GM19395 (cell line): ENCODE data around the gene HSD11B1L.

ENCODE experiments used
- ATAC-seq: cut with Tn5 transposase; IDR thresholded peaks from one replicate; pipeline ENCODE4 v1.9.1; 2021; ENCODE audit warnings: mild to moderate bottlenecking, moderate library complexity; ENCODE audit not compliant: unreplicated experiment

Gene HSD11B1L

DNA sequence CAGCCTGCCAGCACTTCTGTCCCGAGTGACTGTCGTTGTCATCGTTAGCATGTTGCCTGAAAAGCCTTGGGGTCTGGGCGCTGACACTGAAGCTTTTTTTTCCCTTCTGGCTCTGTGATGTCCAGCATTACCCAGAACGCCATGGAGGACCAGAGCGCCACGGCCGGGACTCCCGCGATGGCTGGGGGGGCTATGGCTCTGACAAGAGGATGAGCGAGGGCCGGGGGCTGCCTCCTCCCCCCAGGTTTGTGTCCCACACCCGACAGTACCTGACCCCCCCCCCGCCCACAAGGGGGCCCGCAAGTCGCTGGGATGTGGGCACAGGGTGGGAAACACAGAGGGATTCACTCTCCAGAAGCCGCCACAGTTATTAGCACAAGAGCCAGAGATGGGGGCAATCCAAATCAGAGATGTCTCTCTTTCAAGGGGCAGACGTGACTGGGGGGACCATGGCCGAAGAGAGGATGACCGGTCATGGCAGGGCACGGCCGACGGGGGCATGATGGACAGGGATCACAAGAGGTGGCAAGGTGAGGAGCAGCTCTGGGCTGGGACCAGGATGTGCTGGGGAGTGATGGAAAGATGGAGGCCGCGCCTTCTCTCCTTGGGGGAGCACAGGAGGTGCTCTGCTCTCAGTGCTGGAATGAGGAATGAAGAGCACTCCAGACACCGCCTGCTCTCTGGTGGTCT lies 13.8 kb upstream of the HSD11B1L start:
- no peak for ATAC-seq

- no peak for ATAC-seq
Observed at GRCh38 chr19:5667751-5668271, 13.0 kb upstream of the HSD11B1L start.

GRCh38 chr19:5669212-5669611 lies 11.6 kb upstream of the HSD11B1L start:
- ATAC-seq = no peak

DNA sequence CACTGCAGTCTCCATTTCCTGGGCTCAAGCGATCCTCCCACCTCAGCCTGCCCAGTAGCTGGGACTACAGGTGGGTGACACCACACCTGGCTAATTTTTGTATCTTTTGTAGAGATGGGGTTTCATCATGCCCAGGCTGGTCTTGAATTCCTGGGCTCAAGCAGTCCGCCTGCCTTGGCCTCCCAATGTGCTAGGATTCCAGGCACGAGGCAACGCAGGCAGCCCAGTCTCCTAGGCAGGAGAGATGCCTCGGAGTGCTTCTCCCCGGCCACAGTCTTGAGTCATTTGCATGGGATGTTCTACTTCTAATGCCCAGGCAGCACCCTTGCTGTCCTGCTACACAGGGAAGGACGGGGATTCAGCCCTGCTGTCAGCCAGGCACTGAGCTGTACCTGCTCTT lies 9.2 kb upstream of the HSD11B1L start:
- no peak for ATAC-seq

- no peak for ATAC-seq
Observed at GRCh38 chr19:5672708-5673459, 7.9 kb upstream of the HSD11B1L start.

DNA sequence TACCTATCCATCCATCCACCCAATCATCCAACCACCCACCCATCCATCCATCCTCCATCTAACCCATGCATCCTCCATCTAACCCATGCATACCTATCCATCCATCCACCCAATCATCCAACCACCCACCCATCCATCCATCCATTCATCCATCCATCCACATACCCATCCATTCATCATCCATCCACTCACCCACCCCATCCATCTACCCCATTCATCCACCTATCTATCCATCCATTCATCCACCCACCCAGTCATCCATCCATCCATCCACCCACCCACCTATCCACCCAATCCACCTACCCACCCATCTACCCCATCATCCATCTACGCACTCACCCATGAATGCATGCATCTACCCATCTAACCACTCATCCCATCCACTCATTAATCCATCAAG lies 7.1 kb upstream of the HSD11B1L start:
- ATAC-seq = no peak

GRCh38 chr19:5674714-5675113 lies 6.1 kb upstream of the HSD11B1L start:
- no peak for ATAC-seq

GRCh38 chr19:5676105-5676771 lies 4.6 kb upstream of the HSD11B1L start:
- no peak for ATAC-seq

- ATAC-seq = no peak
Observed at GRCh38 chr19:5676772-5677105, 4.1 kb upstream of the HSD11B1L start.

- no peak for ATAC-seq
Observed at GRCh38 chr19:5677136-5677535, 3.7 kb upstream of the HSD11B1L start.

DNA sequence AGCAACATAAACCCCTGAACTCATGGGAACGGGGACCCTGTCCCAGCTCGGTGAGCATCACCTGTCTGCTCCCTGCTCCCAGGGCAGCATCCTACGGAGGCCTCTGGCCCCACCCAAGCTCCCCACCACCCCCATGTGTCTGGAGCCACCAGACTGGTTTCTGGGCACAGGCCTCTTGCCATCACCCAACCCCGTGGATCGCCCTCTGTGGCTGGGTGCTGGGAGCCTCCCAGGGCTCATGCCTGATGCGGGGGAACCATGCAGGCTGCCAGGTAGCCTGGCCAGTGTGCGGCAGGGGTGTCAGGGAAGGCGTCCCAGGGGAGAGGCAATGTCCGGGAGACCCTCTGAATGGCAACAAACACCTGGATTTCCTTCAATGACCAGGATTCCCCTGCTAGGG lies 3.2 kb upstream of the HSD11B1L start:
- no peak for ATAC-seq

DNA sequence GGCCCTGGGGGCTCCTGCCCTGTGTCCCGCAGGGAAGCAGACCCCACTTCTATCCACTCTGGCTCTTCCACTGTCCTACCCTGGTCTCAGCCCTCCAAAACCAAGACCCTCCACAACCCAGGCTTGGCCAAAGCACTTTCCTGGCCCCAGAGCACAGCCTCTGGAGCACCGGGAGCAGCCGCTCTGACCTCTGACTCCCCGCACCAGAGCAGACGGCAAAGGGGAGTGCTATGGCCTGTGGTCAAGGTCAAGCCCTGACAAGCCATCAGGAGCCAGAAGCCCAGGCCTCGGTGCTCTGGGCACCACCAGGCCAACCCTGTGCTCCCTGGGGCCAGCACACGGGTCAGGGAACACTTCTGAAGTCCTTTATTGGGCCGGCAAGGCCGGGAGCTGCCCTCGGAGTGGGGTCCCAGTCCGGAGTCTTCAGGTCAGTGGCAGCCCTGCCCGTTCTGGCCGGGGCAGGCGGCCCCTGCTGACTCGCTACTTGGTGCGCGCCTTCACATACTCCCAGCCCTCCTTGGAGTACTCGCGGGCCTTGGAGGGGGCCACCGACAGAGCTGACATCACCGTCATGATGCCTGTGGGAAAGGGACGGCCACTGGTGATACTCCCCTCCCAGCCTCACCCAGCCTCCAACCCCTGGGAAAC lies 2.6 kb upstream of the HSD11B1L start:
- no peak for ATAC-seq

DNA sequence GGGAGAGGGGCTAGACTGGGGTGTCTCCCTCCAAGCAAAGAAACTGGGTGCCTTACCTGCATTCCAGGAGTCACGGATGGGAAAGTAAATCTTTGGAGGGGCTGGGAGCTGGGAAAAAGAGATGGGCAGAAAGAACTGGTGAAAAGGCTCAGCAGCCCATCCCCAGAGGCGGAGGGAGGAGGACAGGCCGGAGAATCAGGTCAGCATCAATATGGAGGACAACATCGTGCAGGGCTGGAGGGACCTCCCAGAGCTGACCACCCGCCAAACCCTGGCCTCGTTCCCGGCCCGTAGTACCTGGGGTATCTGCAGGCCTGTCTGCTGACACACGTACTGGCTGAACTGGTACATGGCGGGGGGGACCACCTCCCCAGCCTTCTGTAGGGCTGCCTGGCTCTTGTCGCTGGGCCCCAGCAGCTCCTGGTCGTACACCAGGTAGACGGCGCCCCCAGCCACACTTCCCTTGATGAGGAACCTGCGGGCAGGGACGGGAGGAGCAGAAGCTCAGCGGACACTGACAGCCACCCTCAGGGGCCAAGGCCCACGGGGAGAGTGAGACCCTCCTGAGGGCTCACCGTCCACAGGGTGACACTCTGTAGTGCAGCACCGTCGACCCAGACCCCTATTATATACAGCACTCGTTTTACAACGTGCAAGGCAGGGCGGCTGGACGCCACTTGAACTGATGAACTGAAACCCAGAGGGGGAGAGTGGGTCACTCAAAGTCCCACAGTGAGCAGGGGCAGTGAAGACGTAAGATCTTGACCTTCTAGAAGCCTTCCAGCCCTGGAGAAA lies 1.3 kb upstream of the HSD11B1L start:
- no peak for ATAC-seq

DNA sequence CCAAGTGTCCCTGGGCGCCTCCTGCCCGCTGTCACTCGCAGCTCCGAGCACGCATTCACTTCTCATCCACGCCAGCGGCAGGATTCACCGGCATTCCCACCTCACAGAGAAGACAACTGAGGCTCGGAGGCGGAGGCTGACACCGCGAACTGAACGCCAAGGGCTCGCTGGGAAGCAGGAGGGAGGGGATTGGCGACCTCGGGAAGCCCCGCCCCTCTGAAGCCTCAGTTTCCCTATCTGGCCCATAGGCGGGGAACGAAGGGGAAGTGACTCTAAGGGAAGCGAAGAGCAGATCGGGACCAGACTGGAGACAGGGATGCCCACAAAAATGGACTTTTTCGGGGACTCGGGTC lies 767 bp upstream of the HSD11B1L start:
- peak; percentile 7 for ATAC-seq

- ATAC-seq = no peak
Observed at GRCh38 chr19:5681391-5682106, 722 bp downstream of the HSD11B1L start.

- ATAC-seq = no peak
Observed at GRCh38 chr19:5682107-5682482, 1.3 kb downstream of the HSD11B1L start.

DNA sequence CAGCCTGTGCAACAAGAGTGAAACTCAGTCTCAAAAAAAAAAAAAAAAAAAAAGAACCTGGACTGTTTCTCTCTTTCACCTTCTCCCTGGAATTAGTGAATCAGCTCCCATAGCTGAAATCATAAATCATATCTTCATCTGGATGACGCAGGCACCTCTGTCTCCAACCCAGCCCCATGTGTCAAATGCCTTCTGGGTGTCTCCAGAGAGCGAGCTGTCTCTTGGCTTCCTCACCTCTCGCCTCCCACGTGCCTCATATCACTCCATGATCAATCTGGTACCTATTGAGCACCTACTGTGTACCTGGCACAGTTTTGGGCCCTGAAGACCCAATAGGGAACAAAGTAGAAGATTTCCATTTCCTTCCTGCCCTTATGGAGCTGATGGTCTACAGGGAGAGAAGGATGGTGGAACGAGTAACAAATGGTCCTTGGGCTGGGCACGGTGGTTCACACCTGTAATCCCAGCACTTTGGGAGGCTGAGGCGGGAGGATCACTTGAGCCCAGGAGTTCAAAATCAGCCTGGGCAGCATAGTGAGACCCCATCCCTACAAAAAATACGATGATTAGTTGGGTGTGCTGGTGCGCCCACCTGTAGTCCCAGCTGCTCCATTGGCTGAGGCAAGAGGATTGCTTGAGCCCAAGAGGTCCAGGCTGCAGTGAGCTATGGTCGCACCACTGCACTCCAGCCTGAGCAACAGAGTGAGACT lies 2.5 kb downstream of the HSD11B1L start:
- no peak for ATAC-seq

DNA sequence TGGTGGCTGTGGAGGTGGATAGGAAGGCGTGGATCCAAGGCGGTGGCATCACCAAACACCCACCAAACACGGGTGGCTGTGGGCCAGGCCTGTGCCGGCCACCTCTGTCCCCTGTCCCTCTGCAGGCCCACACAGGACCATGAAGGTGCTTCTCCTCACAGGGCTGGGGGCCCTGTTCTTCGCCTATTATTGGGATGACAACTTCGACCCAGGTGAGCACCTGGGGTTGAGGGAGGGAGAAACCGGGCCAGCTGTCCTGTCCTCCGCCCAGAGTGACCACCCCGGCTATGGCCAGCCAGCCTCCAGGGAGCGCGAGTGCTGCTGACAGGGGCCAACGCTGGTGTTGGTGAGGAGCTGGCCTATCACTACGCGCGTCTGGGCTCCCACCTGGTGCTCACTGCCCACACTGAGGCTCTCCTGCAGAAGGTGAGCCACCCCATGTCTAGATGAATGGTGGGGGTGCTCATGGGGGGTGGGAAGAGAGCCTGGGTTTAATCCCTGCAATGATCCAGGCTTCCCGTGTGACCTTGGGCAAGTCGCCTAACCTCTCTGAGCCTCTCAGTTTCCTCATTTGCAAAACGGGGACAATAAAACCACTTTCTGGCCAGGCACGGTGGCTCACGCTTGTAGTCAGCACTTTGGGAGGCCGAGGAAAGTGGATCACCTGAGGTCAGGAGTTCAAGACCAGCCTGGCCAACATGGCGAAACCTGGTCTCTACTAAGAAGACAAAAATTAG lies 4.0 kb downstream of the HSD11B1L start:
- ATAC-seq = no peak

DNA sequence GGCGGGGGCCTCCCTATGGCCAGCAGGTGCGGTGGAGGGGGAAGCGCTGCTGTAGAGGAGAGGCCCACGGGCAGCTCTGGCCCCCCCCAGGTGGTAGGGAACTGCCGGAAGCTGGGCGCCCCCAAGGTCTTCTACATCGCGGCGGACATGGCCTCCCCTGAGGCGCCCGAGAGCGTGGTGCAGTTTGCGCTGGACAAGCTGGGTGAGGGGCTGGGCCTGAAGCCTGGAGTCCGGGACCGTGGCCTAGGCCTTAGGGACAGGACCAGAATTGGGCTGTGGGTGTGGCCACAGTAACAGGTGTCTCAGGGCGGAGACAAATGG lies 5.5 kb downstream of the HSD11B1L start:
- ATAC-seq = no peak
